CD14-positive monocyte (primary cell): Measurements from ENCODE around the gene G3BP2. TPM values are rescaled to one million over a fixed set of nuclear protein-coding genes. Genes with fewer than 3 reads are reported as not detected.

Source experiments
- DNase-seq, 3 donors: peaks; one replicate each; pipeline ENCODE4 v3.0.0-alpha.2; 2011 to 2022
- H2AFZ ChIP-seq: 2 replicates; pipeline ENCODE4 v1.6.0; 2012; ENCODE audit warnings: mild to moderate bottlenecking, low read depth, low read length, inconsistent platforms; ENCODE audit not compliant: insufficient read depth, poor library complexity, severe bottlenecking
- H3K27ac ChIP-seq, 2 donors: 1 replicate in 1 of 2; 2 replicates in 1 of 2; pipeline ENCODE4 v1.5.1; 2012 to 2013; ENCODE audit warnings: low read length in 2 of 2, control low read depth in 1 of 2, inconsistent platforms in 1 of 2, low read depth in 1 of 2, mild to moderate bottlenecking in 1 of 2
- H3K27me3 ChIP-seq, 2 donors: one replicate each; pipeline versions ENCODE4 v1.6.0 to v1.6.1; 2011 to 2013; ENCODE audit warnings: low read length in 2 of 2; ENCODE audit not compliant: control insufficient read depth in 2 of 2, insufficient read depth in 2 of 2
- H3K36me3 ChIP-seq, 2 donors: replicated peaks in 1 of 2; 1 replicate in 1 of 2; 2 replicates in 1 of 2; pipeline versions ENCODE4 v1.5.1 to v1.6.1; 2012 to 2013; ENCODE audit warnings: low read length in 2 of 2, control low read depth in 1 of 2, inconsistent platforms in 1 of 2, mild to moderate bottlenecking in 1 of 2; ENCODE audit not compliant: insufficient read depth in 2 of 2, control insufficient read depth in 1 of 2
- H3K4me1 ChIP-seq, 2 donors: 1 replicate in 1 of 2; 2 replicates in 1 of 2; pipeline versions ENCODE4 v1.5.1 to v1.6.1; 2012 to 2013; ENCODE audit warnings: low read length in 2 of 2, control low read depth in 1 of 2, inconsistent platforms in 1 of 2, mild to moderate bottlenecking in 1 of 2, moderate library complexity in 1 of 2; ENCODE audit not compliant: insufficient read depth in 2 of 2, control insufficient read depth in 1 of 2
- H3K4me2 ChIP-seq: replicated peaks from 2 replicates; pipeline ENCODE3; 2012; ENCODE audit warnings: low read length, moderate library complexity, mild to moderate bottlenecking; ENCODE audit not compliant: poor library complexity, severe bottlenecking; ENCODE audit errors: extremely low read depth
- H3K4me3 ChIP-seq, 3 experiments: fragments of 200-600 bp in 1 of 3; sonication (generic) in 1 of 3; replicated peaks in 1 of 3; 1 replicate in 2 of 3; 2 replicates in 1 of 3; pipeline ENCODE4 v1.5.1; 2011 to 2013; ENCODE audit warnings: low read length in 3 of 3, mild to moderate bottlenecking in 3 of 3, control low read depth in 2 of 3, low read depth in 2 of 3, inconsistent platforms in 1 of 3, moderate library complexity in 1 of 3
- H3K79me2 ChIP-seq: 2 replicates; pipeline ENCODE4 v1.6.0; 2012; ENCODE audit warnings: mild to moderate bottlenecking, control low read depth, inconsistent platforms, low read length, moderate library complexity; ENCODE audit not compliant: insufficient read depth
- H3K9ac ChIP-seq: 2 replicates; pipeline ENCODE4 v1.6.0; 2017; ENCODE audit warnings: low read length, mild to moderate bottlenecking; ENCODE audit not compliant: insufficient read depth, poor library complexity, severe bottlenecking
- H3K9me3 ChIP-seq, 2 donors: replicated peaks in 1 of 2; 1 replicate in 1 of 2; 2 replicates in 1 of 2; pipeline versions ENCODE4 v1.5.1 to v1.6.1; 2012 to 2013; ENCODE audit warnings: low read length in 2 of 2, control low read depth in 1 of 2; ENCODE audit not compliant: control insufficient read depth in 1 of 2, insufficient read depth in 1 of 2
- H4K20me1 ChIP-seq: 2 replicates; pipeline ENCODE4 v1.6.0; 2012; ENCODE audit warnings: mild to moderate bottlenecking, low read length, control low read depth, moderate library complexity; ENCODE audit not compliant: insufficient read depth
- H3K27ac Mint-ChIP-seq, 7 donors: one replicate each; pipeline ENCODE4 v1.8.0; 2020; ENCODE audit warnings: mild to moderate bottlenecking in 7 of 7, mixed read lengths in 7 of 7, moderate library complexity in 6 of 7, inconsistent platforms in 2 of 7
- H3K27me3 Mint-ChIP-seq, 3 donors: one replicate each; pipeline ENCODE4 v1.8.0; 2021 to 2022; ENCODE audit warnings: low read depth in 3 of 3, mild to moderate bottlenecking in 3 of 3, mixed read lengths in 3 of 3, moderate library complexity in 3 of 3, inconsistent platforms in 1 of 3
- H3K36me3 Mint-ChIP-seq, 2 donors: one replicate each; pipeline ENCODE4 v1.8.0; 2020; ENCODE audit warnings: mixed read lengths in 2 of 2, inconsistent platforms in 1 of 2, mild to moderate bottlenecking in 1 of 2
- H3K4me1 Mint-ChIP-seq: one replicate; pipeline ENCODE4 v1.8.0; 2020; ENCODE audit warnings: mild to moderate bottlenecking, mixed read lengths
- H3K4me3 Mint-ChIP-seq, 2 donors: one replicate each; pipeline ENCODE4 v1.8.0; 2020; ENCODE audit warnings: mild to moderate bottlenecking in 2 of 2, mixed read lengths in 2 of 2, moderate library complexity in 1 of 2
- H3K9me3 Mint-ChIP-seq, 7 donors: one replicate each; pipeline ENCODE4 v1.8.0; 2020 to 2022; ENCODE audit warnings: mixed read lengths in 7 of 7, mild to moderate bottlenecking in 6 of 7, moderate library complexity in 6 of 7, inconsistent platforms in 2 of 7
- CTCF ChIP-seq: fragments of 200-600 bp; IDR thresholded peaks from one replicate; pipeline ENCODE4 v1.8.0; 2022; ENCODE audit warnings: antibody characterized with exemption, mild to moderate bottlenecking
- WGBS: methylation state at CpG from one replicate; pipeline ENCODE4 v1.1.5; 2013; ENCODE audit warnings: missing lambda C conversion rate; ENCODE audit not compliant: insufficient coverage; 5-methylcytosine and 5-hydroxymethylcytosine counted together
- intact Hi-C, 2 donors: fragments of 100-400 bp; cut with micrococcal nuclease; formaldehyde crosslinking; loops; one replicate each; pipeline versions ENCODE4 v1.15.0 to v1.15.1; 2023
- polyA plus RNA-seq, 3 donors: library from polyadenylated mRNA; depleted of rRNA in 1 of 3; unstranded in 2 of 3; stranded (reverse) in 1 of 3; fragments of 300-500 nt in 2 of 3; fragments of >200 nt in 1 of 3; fragmentation: Illumina TruSeq in 2 of 3; gene quantifications; 1 replicate in 2 of 3; 2 replicates in 1 of 3; pipeline ENCODE4 v1.2.3, GENCODE V29; 2012 to 2021

Gene G3BP2
- polyA plus RNA-seq, 3 donors: 32.5 to 92.3 (median 74.2) TPM

DNA sequence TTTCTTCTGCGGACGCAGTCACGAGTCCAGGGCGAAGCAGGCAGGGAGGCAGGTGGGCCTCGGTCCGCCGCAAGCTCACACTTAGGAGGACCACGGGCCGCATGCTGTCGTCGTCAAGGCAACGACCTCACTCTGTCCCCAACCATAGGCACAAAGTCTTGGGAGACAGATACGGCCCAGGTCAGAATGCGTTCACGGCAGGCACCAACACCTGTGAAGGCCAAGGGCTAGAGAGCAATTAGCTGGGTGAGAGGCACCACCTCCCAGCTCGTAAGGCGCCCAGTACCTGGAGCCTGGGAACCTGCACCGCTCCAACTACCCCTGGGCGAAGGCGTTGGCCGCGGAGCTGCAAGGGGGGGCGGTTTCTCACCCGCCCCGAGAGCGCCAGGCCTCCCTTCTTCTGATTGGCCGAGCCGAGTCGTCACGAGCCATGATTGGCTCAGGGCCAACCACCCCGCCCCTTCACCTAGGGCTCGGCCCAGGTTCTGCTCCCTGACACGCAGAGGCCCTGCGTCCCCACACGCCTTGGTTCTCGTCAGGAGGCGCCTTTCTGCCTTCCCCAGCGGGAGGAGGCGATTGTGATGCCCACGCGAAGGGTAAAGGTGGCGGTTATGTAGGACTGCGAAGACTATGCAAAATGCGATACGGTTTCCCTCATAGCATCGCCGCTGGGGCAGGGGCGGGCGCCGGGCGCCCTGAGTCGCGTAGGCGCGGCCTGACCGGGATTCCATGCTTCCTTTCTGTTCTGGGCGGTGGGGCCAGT is 42.9 kb downstream of the G3BP2 start, which contains the start of gene CDKL2:
Gene CDKL2 (minus strand): TSS at position 355 of the 763 bp plus-strand sequence. CDS start 4,540 bp downstream, outside the sequence.
- Mint-ChIP-seq H3K36me3 (no peaks in the 10 kb centered on the region), H3K27ac (peak within 1 kb of the TSS in 4 of 7 donors; percentile 33 to 72 (median 57)), H3K27me3 (peaks cover 14 to 15% (median 15%) of the 10 kb centered on the region in 3 donors), H3K4me3 (peak within 1 kb of the TSS; percentile 84 to 92), H3K4me1 (peaks cover 16% of the 10 kb centered on the region), H3K9me3 (peaks cover 0 to 4% (median 0%) of the 10 kb centered on the region in 7 donors)
- no peaks in the 10 kb centered on the region for H4K20me1 ChIP-seq
- H3K4me2 ChIP-seq: peak within 1 kb of the TSS; percentile 91
- intact Hi-C loops: no loop called here
- no peak within 1 kb of the TSS for H3K27ac ChIP-seq
- TF ChIP-seq CTCF: no peak
- H3K9me3 ChIP-seq: no peaks in the 10 kb centered on the region
- H3K79me2 ChIP-seq: no peaks in the 10 kb centered on the region
- peak within 1 kb of the TSS; percentile 49 for H3K9ac ChIP-seq
- peaks cover 0 to 13% of the 10 kb centered on the region in 2 donors for H3K27me3 ChIP-seq
- DNase-seq: peak; percentile 80 to 83 (median 83)
- no peaks in the 10 kb centered on the region for H3K36me3 ChIP-seq
- under 1% methylated on average over 51 of the region's 57 CpGs for WGBS
- H2AFZ ChIP-seq: peak within 1 kb of the TSS; percentile 95
- H3K4me3 ChIP-seq: peak within 1 kb of the TSS; percentile 44 to 83 (median 46)
- H3K4me1 ChIP-seq: peaks cover 13 to 14% of the 10 kb centered on the region in 2 donors

- H4K20me1 ChIP-seq: no peaks in the 10 kb centered on the region
- no peak for TF ChIP-seq CTCF
- Mint-ChIP-seq H3K27ac (no peak overlapping the region), H3K4me3 (peak overlapping the region in 1 of 2 donors; percentile 48), H3K36me3 (no peaks in the 10 kb centered on the region), H3K4me1 (peaks cover 16% of the 10 kb centered on the region), H3K9me3 (peaks cover 0 to 4% (median 0%) of the 10 kb centered on the region in 7 donors), H3K27me3 (peaks cover 14 to 18% (median 15%) of the 10 kb centered on the region in 3 donors)
- no peak overlapping the region for H3K27ac ChIP-seq
- no peak overlapping the region for H3K4me2 ChIP-seq
- no peaks in the 10 kb centered on the region for H3K79me2 ChIP-seq
- peaks cover 13 to 14% of the 10 kb centered on the region in 2 donors for H3K4me1 ChIP-seq
- H3K4me3 ChIP-seq: no peak overlapping the region
- H3K9ac ChIP-seq: no peak overlapping the region
- no CpG with 5 or more reads among the region's 2 CpGs for WGBS
- intact Hi-C loops: no loop called here
- H3K9me3 ChIP-seq: no peaks in the 10 kb centered on the region
- H3K27me3 ChIP-seq: peaks cover 0 to 13% of the 10 kb centered on the region in 2 donors
- no peaks in the 10 kb centered on the region for H3K36me3 ChIP-seq
- DNase-seq: no peak
- no peak overlapping the region for H2AFZ ChIP-seq
Measured at GRCh38 chr4:75629239-75629638, 44.0 kb downstream of the G3BP2 start.
